GM23338 (cell line): Measurements from ENCODE around the gene ADAMTS17.

Source experiments
- CREB1 ChIP-seq: fragments of 250-450 bp; sonication (Bioruptor Pico); IDR thresholded peaks from 2 replicates; pipeline ENCODE4 v1.5.0; 2020; ENCODE audit warnings: low read depth, mild to moderate bottlenecking, moderate library complexity
- CTCF ChIP-seq, 2 experiments: fragments of 200-600 bp in 1 of 2; sonication (generic) in 1 of 2; conservative IDR thresholded peaks; 2 replicates each; pipeline versions ENCODE4 v1.5.1 to v1.6.1; 2016 to 2017; ENCODE audit warnings: antibody characterized with exemption in 2 of 2, low read depth in 2 of 2, mild to moderate bottlenecking in 2 of 2, moderate library complexity in 1 of 2
- EZH2 ChIP-seq: fragments of 200-600 bp; sonication (generic); IDR thresholded peaks from one replicate; pipeline ENCODE4 v1.8.0; 2017; ENCODE audit warnings: antibody characterized with exemption, mild to moderate bottlenecking, low read depth; ENCODE audit not compliant: unreplicated experiment
- EZH2phosphoT487 ChIP-seq: fragments of 200-600 bp; sonication (generic); IDR thresholded peaks from one replicate; pipeline ENCODE4 v1.8.1; 2018; ENCODE audit warnings: antibody characterized with exemption; ENCODE audit not compliant: unreplicated experiment
- POLR2AphosphoS5 ChIP-seq: IDR thresholded peaks from 2 replicates; pipeline ENCODE4 v1.6.1; 2016; ENCODE audit warnings: antibody characterized with exemption, low read depth
- REST ChIP-seq: IDR thresholded peaks from one replicate; pipeline ENCODE4 v1.6.1; 2018; ENCODE audit warnings: antibody characterized with exemption; ENCODE audit not compliant: unreplicated experiment

GRCh38 chr15:100336061-100336460 lies 5.7 kb downstream of the ADAMTS17 start:
- TF ChIP-seq CTCF (conservative IDR thresholded peaks at IDR 0.05; ENCODE audit: low read depth in 2 of 2) (no peak), EZH2 (no peak), EZH2phosphoT487 (no peak), REST (no peak), POLR2AphosphoS5 (no peak), CREB1 (CRISPR knock-in tag) (no peak)
